ENCODE data around the gene C1QTNF7.

DNA sequence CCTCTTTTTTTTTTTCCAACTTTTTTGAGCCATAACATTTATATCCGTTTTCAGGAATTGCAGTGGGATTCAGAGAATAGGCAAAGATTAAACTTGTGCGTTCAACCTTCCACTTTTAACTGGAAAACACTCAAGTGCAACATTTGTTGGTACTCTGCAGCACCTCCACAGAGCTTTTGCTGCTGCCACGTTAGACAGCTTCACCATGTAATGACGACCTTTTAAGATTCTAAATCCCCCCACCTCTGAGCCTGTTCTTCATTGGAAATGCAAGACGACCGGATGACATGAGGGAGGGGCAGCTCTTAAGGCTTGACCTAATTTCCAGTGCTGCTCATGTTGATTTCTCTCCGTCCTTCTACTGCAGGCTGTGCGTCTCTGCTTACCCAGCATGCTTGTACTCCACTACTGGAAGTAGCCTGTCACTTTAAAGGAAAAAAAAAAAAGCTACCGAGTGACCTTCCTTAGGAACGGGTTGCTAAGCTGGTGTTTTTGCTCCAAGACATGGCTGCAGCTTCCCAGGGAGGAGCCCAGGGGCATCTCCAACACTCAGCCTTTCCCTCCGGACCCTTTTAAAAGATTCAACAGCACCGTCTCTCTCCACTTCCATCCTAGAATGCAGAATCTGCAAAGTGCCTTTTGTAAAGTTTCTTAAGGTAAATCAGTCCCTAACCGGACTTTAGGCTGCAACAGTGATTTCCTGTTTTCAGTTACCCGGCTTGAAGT is 41.7 kb downstream of the C1QTNF7 start, which contains the start of gene CC2D2A:
- TF ChIP-seq, protein P1, sequence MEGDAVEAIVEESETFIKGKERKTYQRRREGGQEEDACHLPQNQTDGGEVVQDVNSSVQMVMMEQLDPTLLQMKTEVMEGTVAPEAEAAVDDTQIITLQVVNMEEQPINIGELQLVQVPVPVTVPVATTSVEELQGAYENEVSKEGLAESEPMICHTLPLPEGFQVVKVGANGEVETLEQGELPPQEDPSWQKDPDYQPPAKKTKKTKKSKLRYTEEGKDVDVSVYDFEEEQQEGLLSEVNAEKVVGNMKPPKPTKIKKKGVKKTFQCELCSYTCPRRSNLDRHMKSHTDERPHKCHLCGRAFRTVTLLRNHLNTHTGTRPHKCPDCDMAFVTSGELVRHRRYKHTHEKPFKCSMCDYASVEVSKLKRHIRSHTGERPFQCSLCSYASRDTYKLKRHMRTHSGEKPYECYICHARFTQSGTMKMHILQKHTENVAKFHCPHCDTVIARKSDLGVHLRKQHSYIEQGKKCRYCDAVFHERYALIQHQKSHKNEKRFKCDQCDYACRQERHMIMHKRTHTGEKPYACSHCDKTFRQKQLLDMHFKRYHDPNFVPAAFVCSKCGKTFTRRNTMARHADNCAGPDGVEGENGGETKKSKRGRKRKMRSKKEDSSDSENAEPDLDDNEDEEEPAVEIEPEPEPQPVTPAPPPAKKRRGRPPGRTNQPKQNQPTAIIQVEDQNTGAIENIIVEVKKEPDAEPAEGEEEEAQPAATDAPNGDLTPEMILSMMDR (conservative IDR thresholded peaks at IDR 0.05) = no peak
- no peak for TF ChIP-seq ZFX (IDR thresholded peaks at IDR 0.05)
